HepG2 (cell line): ENCODE results near the gene TRPT1. TPM values are rescaled to one million over a fixed set of nuclear protein-coding genes. Genes with fewer than 3 reads are reported as not detected.

Source experiments
- CBFB ChIP-seq: sonication (generic); formaldehyde crosslinking; IDR thresholded peaks from 2 replicates; pipeline ENCODE4 v1.4.0; 2020; ENCODE audit warnings: missing genetic modification reagents
- EEA1 ChIP-seq: sonication (generic); formaldehyde crosslinking; IDR thresholded peaks from 2 replicates; pipeline ENCODE4 v1.5.1; 2020; ENCODE audit warnings: mild to moderate bottlenecking, missing genetic modification reagents, borderline replicate concordance
- GLI4 ChIP-seq: sonication (generic); formaldehyde crosslinking; IDR thresholded peaks from 2 replicates; pipeline ENCODE4 v1.5.1; 2020; ENCODE audit warnings: missing genetic modification reagents, mild to moderate bottlenecking, moderate library complexity, borderline replicate concordance
- JUN ChIP-seq: sonication (generic); formaldehyde crosslinking; IDR thresholded peaks from 2 replicates; pipeline ENCODE4 v1.4.0; 2020; ENCODE audit warnings: mild to moderate bottlenecking, missing genetic modification reagents
- MEF2D ChIP-seq: sonication (generic); formaldehyde crosslinking; IDR thresholded peaks from 2 replicates; pipeline ENCODE4 v1.5.1; 2020; ENCODE audit warnings: mild to moderate bottlenecking, missing genetic modification reagents
- MTA1 ChIP-seq: sonication (generic); formaldehyde crosslinking; IDR thresholded peaks from 2 replicates; pipeline ENCODE4 v1.4.0; 2020; ENCODE audit warnings: missing genetic modification reagents, mild to moderate bottlenecking, borderline replicate concordance
- MXD4 ChIP-seq: IDR thresholded peaks from 2 replicates; pipeline ENCODE4 v1.6.1; 2016; ENCODE audit warnings: mild to moderate bottlenecking, missing biosample characterization, missing genetic modification reagents
- NFIC ChIP-seq: IDR thresholded peaks from 2 replicates; pipeline ENCODE4 v1.6.1; 2012; ENCODE audit warnings: mild to moderate bottlenecking, low read length, inconsistent platforms
- NFKBIZ ChIP-seq: IDR thresholded peaks from 2 replicates; pipeline ENCODE4 v1.6.1; 2018; ENCODE audit warnings: missing genetic modification reagents, missing compliant biosample characterization
- NFYC ChIP-seq: IDR thresholded peaks from 2 replicates; pipeline ENCODE4 v1.6.1; 2016; ENCODE audit warnings: missing genetic modification reagents, missing compliant biosample characterization
- SAFB2 ChIP-seq: sonication (generic); formaldehyde crosslinking; IDR thresholded peaks from 2 replicates; pipeline ENCODE4 v1.5.1; 2020; ENCODE audit warnings: missing genetic modification reagents, low read depth, mild to moderate bottlenecking, borderline replicate concordance
- UBTF ChIP-seq: sonication (generic); formaldehyde crosslinking; IDR thresholded peaks from 2 replicates; pipeline ENCODE4 v1.4.0; 2020; ENCODE audit warnings: mild to moderate bottlenecking, missing genetic modification reagents
- ZFAT ChIP-seq: sonication (generic); formaldehyde crosslinking; conservative IDR thresholded peaks from 2 replicates; pipeline ENCODE4 v1.8.1; 2023; ENCODE audit warnings: missing genetic modification reagents, inconsistent platforms
- ZNF160 ChIP-seq: sonication (generic); formaldehyde crosslinking; IDR thresholded peaks from 2 replicates; pipeline ENCODE4 v1.8.0; 2022; ENCODE audit warnings: mild to moderate bottlenecking, inconsistent platforms, missing genetic modification reagents
- ZNF570 ChIP-seq: sonication (generic); formaldehyde crosslinking; IDR thresholded peaks from 2 replicates; pipeline ENCODE4 v1.4.0; 2020; ENCODE audit warnings: mild to moderate bottlenecking, missing genetic modification reagents, borderline replicate concordance
- ZNF75D ChIP-seq: sonication (generic); formaldehyde crosslinking; IDR thresholded peaks from 2 replicates; pipeline ENCODE4 v1.8.1; 2023; ENCODE audit warnings: missing genetic modification reagents, mild to moderate bottlenecking, borderline replicate concordance
- ZNF768 ChIP-seq: sonication (generic); formaldehyde crosslinking; IDR thresholded peaks from 2 replicates; pipeline ENCODE4 v1.4.0; 2020; ENCODE audit warnings: missing genetic modification reagents
- polyA plus RNA-seq, 8 experiments: library from polyadenylated mRNA; depleted of rRNA in 3 of 8; stranded (reverse) in 7 of 8; unstranded in 1 of 8; fragments of >200 nt; fragmentation: Illumina TruSeq in 4 of 8; extraction: Trizol in 4 of 8; gene quantifications; 2 replicates each; pipeline versions ENCODE4 v1.2.1 to v1.2.3, GENCODE V29; 2011 to 2016; ENCODE audit warnings: low read depth in 4 of 8, missing spikeins in 1 of 8, mixed read lengths in 1 of 8; ENCODE audit not compliant: insufficient read depth in 1 of 8
- total RNA-seq, 5 experiments: library from RNA; depleted of rRNA; stranded (reverse); fragments of >200 nt; fragmentation: Illumina TruSeq; extraction: Trizol; gene quantifications; 2 replicates each; pipeline ENCODE4 v1.2.3, GENCODE V29; 2016; ENCODE audit warnings: low read depth in 1 of 5
- TF ChIP-seq, protein P1 (sequence below): sonication (generic); formaldehyde crosslinking; IDR thresholded peaks from 2 replicates; pipeline ENCODE4 v1.4.0; 2020; ENCODE audit warnings: missing genetic modification reagents
- TF ChIP-seq, protein P2 (sequence below): sonication (generic); formaldehyde crosslinking; IDR thresholded peaks from 2 replicates; pipeline ENCODE4 v1.5.0; 2020; ENCODE audit warnings: mild to moderate bottlenecking, missing genetic modification reagents
- TF ChIP-seq, protein P3 (sequence below): IDR thresholded peaks from 2 replicates; pipeline ENCODE4 v1.6.1; 2016

The TRPT1 gene
- total and polyA plus RNA-seq, 2 of the 13 experiments (the other 11 are each of a cell fraction or from before 2014, with no cell fraction given) = 24.8 to 40.7 TPM

DNA sequence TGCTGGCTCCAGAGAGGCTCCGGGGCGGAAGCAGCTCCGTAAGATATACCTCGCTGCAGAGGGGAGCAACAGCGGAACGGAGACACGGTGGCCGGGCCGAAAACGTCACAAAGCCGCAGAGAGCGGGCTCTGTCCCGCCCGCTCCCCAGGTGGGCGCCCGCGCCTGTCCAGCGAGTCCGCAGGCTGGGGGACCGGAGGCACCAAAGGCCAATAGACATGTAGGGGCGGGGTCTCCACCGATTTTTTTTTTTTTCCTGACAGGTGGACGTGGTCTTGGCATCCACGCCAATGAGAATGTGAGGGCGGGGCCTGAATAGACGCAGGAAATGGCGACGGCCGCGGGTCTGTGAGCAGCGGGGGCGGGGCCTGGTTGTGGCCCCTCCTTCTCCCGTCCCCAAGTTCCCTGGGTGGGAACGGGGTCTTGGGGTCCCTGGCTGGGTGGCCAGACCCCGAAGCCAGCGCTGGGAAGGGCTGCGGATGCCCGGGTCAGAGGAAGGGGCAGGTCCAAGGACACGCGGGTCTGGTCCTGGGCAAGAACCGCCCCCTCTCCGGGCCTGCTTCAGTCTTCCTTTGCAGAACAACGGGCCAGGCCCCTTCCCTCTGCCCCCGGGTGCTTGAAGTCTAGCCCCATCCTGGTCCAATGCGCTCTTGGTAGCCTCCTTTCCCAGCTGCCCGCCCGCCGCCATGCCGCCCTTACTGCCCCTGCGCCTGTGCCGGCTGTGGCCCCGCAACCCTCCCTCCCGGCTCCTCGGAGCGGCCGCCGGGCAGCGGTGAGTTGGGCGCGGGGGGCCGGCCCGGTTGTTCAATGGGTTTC is 4.4 kb upstream of the TRPT1 start, which contains the start of gene DNAJC4 (continued):
- TF ChIP-seq, protein P1, sequence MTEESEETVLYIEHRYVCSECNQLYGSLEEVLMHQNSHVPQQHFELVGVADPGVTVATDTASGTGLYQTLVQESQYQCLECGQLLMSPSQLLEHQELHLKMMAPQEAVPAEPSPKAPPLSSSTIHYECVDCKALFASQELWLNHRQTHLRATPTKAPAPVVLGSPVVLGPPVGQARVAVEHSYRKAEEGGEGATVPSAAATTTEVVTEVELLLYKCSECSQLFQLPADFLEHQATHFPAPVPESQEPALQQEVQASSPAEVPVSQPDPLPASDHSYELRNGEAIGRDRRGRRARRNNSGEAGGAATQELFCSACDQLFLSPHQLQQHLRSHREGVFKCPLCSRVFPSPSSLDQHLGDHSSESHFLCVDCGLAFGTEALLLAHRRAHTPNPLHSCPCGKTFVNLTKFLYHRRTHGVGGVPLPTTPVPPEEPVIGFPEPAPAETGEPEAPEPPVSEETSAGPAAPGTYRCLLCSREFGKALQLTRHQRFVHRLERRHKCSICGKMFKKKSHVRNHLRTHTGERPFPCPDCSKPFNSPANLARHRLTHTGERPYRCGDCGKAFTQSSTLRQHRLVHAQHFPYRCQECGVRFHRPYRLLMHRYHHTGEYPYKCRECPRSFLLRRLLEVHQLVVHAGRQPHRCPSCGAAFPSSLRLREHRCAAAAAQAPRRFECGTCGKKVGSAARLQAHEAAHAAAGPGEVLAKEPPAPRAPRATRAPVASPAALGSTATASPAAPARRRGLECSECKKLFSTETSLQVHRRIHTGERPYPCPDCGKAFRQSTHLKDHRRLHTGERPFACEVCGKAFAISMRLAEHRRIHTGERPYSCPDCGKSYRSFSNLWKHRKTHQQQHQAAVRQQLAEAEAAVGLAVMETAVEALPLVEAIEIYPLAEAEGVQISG (CRISPR knock-in tag) = peak; percentile 24; the same call in 1 of the 2 replicates
- TF ChIP-seq MEF2D (no peak; the same call in 1 of the 2 replicates), ZNF768 (CRISPR knock-in tag) (no peak; the same call in 1 of the 2 replicates), MTA1 (CRISPR knock-in tag) (0 out of 2 replicates have a peak, but pooled peaks have one; percentile 5), SAFB2 (CRISPR knock-in tag) (no peak; the same call in 1 of the 2 replicates), GLI4 (CRISPR knock-in tag) (no peak; the same call in 1 of the 2 replicates), JUN (CRISPR knock-in tag) (no peak), NFIC (no peak), ZNF75D (CRISPR knock-in tag) (no peak), MXD4 (0 out of 2 replicates have a peak, but pooled peaks have one; percentile 27), UBTF (CRISPR knock-in tag) (peak; percentile 58; the same call in 1 of the 2 replicates), NFYC (CRISPR knock-in tag) (peak; percentile 68), ZNF160 (CRISPR knock-in tag) (no peak), ZFAT (no peak), NFKBIZ (CRISPR knock-in tag) (no peak), ZNF570 (CRISPR knock-in tag) (no peak), EEA1 (CRISPR knock-in tag) (no peak; the same call in 1 of the 2 replicates), CBFB (CRISPR knock-in tag) (no peak)
- TF ChIP-seq, protein P2, sequence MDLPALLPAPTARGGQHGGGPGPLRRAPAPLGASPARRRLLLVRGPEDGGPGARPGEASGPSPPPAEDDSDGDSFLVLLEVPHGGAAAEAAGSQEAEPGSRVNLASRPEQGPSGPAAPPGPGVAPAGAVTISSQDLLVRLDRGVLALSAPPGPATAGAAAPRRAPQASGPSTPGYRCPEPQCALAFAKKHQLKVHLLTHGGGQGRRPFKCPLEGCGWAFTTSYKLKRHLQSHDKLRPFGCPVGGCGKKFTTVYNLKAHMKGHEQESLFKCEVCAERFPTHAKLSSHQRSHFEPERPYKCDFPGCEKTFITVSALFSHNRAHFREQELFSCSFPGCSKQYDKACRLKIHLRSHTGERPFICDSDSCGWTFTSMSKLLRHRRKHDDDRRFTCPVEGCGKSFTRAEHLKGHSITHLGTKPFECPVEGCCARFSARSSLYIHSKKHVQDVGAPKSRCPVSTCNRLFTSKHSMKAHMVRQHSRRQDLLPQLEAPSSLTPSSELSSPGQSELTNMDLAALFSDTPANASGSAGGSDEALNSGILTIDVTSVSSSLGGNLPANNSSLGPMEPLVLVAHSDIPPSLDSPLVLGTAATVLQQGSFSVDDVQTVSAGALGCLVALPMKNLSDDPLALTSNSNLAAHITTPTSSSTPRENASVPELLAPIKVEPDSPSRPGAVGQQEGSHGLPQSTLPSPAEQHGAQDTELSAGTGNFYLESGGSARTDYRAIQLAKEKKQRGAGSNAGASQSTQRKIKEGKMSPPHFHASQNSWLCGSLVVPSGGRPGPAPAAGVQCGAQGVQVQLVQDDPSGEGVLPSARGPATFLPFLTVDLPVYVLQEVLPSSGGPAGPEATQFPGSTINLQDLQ (CRISPR knock-in tag) = no peak
- TF ChIP-seq, protein P3, sequence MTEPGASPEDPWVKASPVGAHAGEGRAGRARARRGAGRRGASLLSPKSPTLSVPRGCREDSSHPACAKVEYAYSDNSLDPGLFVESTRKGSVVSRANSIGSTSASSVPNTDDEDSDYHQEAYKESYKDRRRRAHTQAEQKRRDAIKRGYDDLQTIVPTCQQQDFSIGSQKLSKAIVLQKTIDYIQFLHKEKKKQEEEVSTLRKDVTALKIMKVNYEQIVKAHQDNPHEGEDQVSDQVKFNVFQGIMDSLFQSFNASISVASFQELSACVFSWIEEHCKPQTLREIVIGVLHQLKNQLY = no peak
